KG1 (cell line): ENCODE data around the gene FCGR3B.
"Not testable (repeated sequence)": the region's sequence is repeated elsewhere in the genome, so short reads cannot be mapped to it uniquely, and the experiment has no call there.

Experiments used
- DNase-seq: peaks from one replicate; lab custom pipeline; 2025; lab: John Stamatoyannopoulos, UW

Gene FCGR3B

GRCh38 chr1:161631076-161631475 is at the start of gene FCGR3B:
TSS of gene FCGR3B (minus strand) at chr1:161631176. CDS start at chr1:161631094, 82 bp downstream.
- no peak for DNase-seq

- DNase-seq, result no peak
Measured at GRCh38 chr1:161678500-161678899, 47.5 kb upstream of the FCGR3B start.

- DNase-seq, result no peak
Measured at GRCh38 chr1:161676958-161677689, 46.1 kb upstream of the FCGR3B start.

- no peak for DNase-seq
Measured at GRCh38 chr1:161676441-161676840, 45.5 kb upstream of the FCGR3B start.

- not testable (repeated sequence) for DNase-seq
Measured at GRCh38 chr1:161674908-161675307, 43.9 kb upstream of the FCGR3B start.

- DNase-seq, result not testable (repeated sequence)
Measured at GRCh38 chr1:161674447-161674846, 43.5 kb upstream of the FCGR3B start.

GRCh38 chr1:161673437-161673836 is 42.5 kb upstream of the FCGR3B start:
- not testable (repeated sequence) for DNase-seq

GRCh38 chr1:161671045-161672020 is 40.4 kb upstream of the FCGR3B start:
- DNase-seq, result not testable (repeated sequence)

- DNase-seq, result not testable (repeated sequence)
Measured at GRCh38 chr1:161664689-161665088, 33.7 kb upstream of the FCGR3B start.

- DNase-seq, result not testable (repeated sequence)
Measured at GRCh38 chr1:161663569-161663968, 32.6 kb upstream of the FCGR3B start.

- DNase-seq, result not testable (repeated sequence)
Measured at GRCh38 chr1:161662684-161663339, 31.8 kb upstream of the FCGR3B start, which contains the start of gene FCGR2B. TSS of gene FCGR2B (plus strand) at chr1:161663143. CDS start at chr1:161663242, 99 bp downstream.

- DNase-seq, result not testable (repeated sequence)
Measured at GRCh38 chr1:161661660-161662311, 30.8 kb upstream of the FCGR3B start.

GRCh38 chr1:161658524-161658923 is 27.5 kb upstream of the FCGR3B start:
- DNase-seq, result not testable (repeated sequence)

- DNase-seq, result not testable (repeated sequence)
Measured at GRCh38 chr1:161653971-161654370, 23.0 kb upstream of the FCGR3B start.

GRCh38 chr1:161653541-161653940 is 22.6 kb upstream of the FCGR3B start:
- not testable (repeated sequence) for DNase-seq

GRCh38 chr1:161647507-161648360 is 16.8 kb upstream of the FCGR3B start:
- DNase-seq, result not testable (repeated sequence)

GRCh38 chr1:161644855-161645254 is 13.9 kb upstream of the FCGR3B start:
- not testable (repeated sequence) for DNase-seq

GRCh38 chr1:161643481-161644208 is 12.7 kb upstream of the FCGR3B start:
- not testable (repeated sequence) for DNase-seq

GRCh38 chr1:161642697-161643096 is 11.7 kb upstream of the FCGR3B start:
- not testable (repeated sequence) for DNase-seq

- DNase-seq, result not testable (repeated sequence)
Measured at GRCh38 chr1:161639203-161639602, 8.2 kb upstream of the FCGR3B start.
